Measurements from ENCODE around the gene FEZ2.

FEZ2 gene

GRCh38 chr2:36615222-36615621 is 17.3 kb upstream of the FEZ2 start:
- H3F3A ChIP-seq (ENCODE audit: insufficient read depth), result no peaks in the 10 kb centered on the region
- H3K4me3 ChIP-seq (ENCODE audit: insufficient read depth, low read length, poor library complexity, severe bottlenecking), result no peak overlapping the region
- H3K4me2 ChIP-seq (ENCODE audit: low read depth, low read length, poor library complexity, severe bottlenecking), result no peak overlapping the region
- H3K9me3 ChIP-seq (ENCODE audit: insufficient read depth, low read length), result no peaks in the 10 kb centered on the region
- no peaks in the 10 kb centered on the region for H3K9me2 ChIP-seq (replicated peaks; ENCODE audit: insufficient read depth, low read length)
- H3K36me3 ChIP-seq (ENCODE audit: low read length), result no peaks in the 10 kb centered on the region
- TF ChIP-seq EZH2phosphoT487 (conservative IDR thresholded peaks at IDR 0.05; ENCODE audit: low read length) (no peak), CTCF (IDR thresholded peaks at IDR 0.05; ENCODE audit: insufficient read depth, low read length, poor library complexity, severe bottlenecking) (no peak)
- H3K27me3 ChIP-seq (ENCODE audit: low read length), result no peaks in the 10 kb centered on the region
- H4K20me1 ChIP-seq (ENCODE audit: low read depth, low read length), result no peaks in the 10 kb centered on the region
- no peak overlapping the region for H3K27ac ChIP-seq (ENCODE audit: low read depth, low read length)
- no peaks in the 10 kb centered on the region for H3K79me2 ChIP-seq (ENCODE audit: insufficient read depth, low read length)
- no peak overlapping the region for H2AFZ ChIP-seq (ENCODE audit: low read depth, low read length, severe bottlenecking)
- no peak overlapping the region for H3K9ac ChIP-seq (ENCODE audit: low read length)

GRCh38 chr2:36613801-36614200 is 15.8 kb upstream of the FEZ2 start:
- H3K9me2 ChIP-seq (replicated peaks; ENCODE audit: insufficient read depth, low read length), result no peaks in the 10 kb centered on the region
- TF ChIP-seq EZH2phosphoT487 (conservative IDR thresholded peaks at IDR 0.05; ENCODE audit: low read length) (no peak), CTCF (IDR thresholded peaks at IDR 0.05; ENCODE audit: insufficient read depth, low read length, poor library complexity, severe bottlenecking) (no peak)
- H2AFZ ChIP-seq (ENCODE audit: low read depth, low read length, severe bottlenecking), result no peak overlapping the region
- H3K9me3 ChIP-seq (ENCODE audit: insufficient read depth, low read length), result no peaks in the 10 kb centered on the region
- H3K9ac ChIP-seq (ENCODE audit: low read length), result no peak overlapping the region
- H3K36me3 ChIP-seq (ENCODE audit: low read length), result no peaks in the 10 kb centered on the region
- H3F3A ChIP-seq (ENCODE audit: insufficient read depth), result no peaks in the 10 kb centered on the region
- H4K20me1 ChIP-seq (ENCODE audit: low read depth, low read length), result no peaks in the 10 kb centered on the region
- no peak overlapping the region for H3K27ac ChIP-seq (ENCODE audit: low read depth, low read length)
- H3K79me2 ChIP-seq (ENCODE audit: insufficient read depth, low read length), result no peaks in the 10 kb centered on the region
- H3K4me2 ChIP-seq (ENCODE audit: low read depth, low read length, poor library complexity, severe bottlenecking), result no peak overlapping the region
- H3K4me3 ChIP-seq (ENCODE audit: insufficient read depth, low read length, poor library complexity, severe bottlenecking), result no peak overlapping the region
- no peaks in the 10 kb centered on the region for H3K27me3 ChIP-seq (ENCODE audit: low read length)

GRCh38 chr2:36611316-36611990 is 13.5 kb upstream of the FEZ2 start:
- H3K27ac ChIP-seq (ENCODE audit: low read depth, low read length), result no peak overlapping the region
- H3K4me3 ChIP-seq (ENCODE audit: insufficient read depth, low read length, poor library complexity, severe bottlenecking), result no peak overlapping the region
- no peak overlapping the region for H3K4me2 ChIP-seq (ENCODE audit: low read depth, low read length, poor library complexity, severe bottlenecking)
- H3K27me3 ChIP-seq (ENCODE audit: low read length), result no peaks in the 10 kb centered on the region
- no peaks in the 10 kb centered on the region for H4K20me1 ChIP-seq (ENCODE audit: low read depth, low read length)
- no peaks in the 10 kb centered on the region for H3K9me2 ChIP-seq (replicated peaks; ENCODE audit: insufficient read depth, low read length)
- no peak for TF ChIP-seq EZH2phosphoT487 (conservative IDR thresholded peaks at IDR 0.05; ENCODE audit: low read length)
- H3F3A ChIP-seq (ENCODE audit: insufficient read depth), result no peaks in the 10 kb centered on the region
- no peak overlapping the region for H2AFZ ChIP-seq (ENCODE audit: low read depth, low read length, severe bottlenecking)
- H3K79me2 ChIP-seq (ENCODE audit: insufficient read depth, low read length), result no peaks in the 10 kb centered on the region
- no peak overlapping the region for H3K9ac ChIP-seq (ENCODE audit: low read length)
- H3K9me3 ChIP-seq (ENCODE audit: insufficient read depth, low read length), result no peaks in the 10 kb centered on the region
- H3K36me3 ChIP-seq (ENCODE audit: low read length), result no peaks in the 10 kb centered on the region

GRCh38 chr2:36609507-36609906 is 11.5 kb upstream of the FEZ2 start:
- Histone ChIP-seq H2AFZ (ENCODE audit: low read depth, low read length, severe bottlenecking) (no peak overlapping the region), H3K9me2 (replicated peaks; ENCODE audit: insufficient read depth, low read length) (no peaks in the 10 kb centered on the region), H3K4me3 (ENCODE audit: insufficient read depth, low read length, poor library complexity, severe bottlenecking) (no peak overlapping the region), H3K79me2 (ENCODE audit: insufficient read depth, low read length) (no peaks in the 10 kb centered on the region), H3K9me3 (ENCODE audit: insufficient read depth, low read length) (no peaks in the 10 kb centered on the region), H3K4me2 (ENCODE audit: low read depth, low read length, poor library complexity, severe bottlenecking) (no peak overlapping the region), H4K20me1 (ENCODE audit: low read depth, low read length) (no peaks in the 10 kb centered on the region), H3F3A (ENCODE audit: insufficient read depth) (no peaks in the 10 kb centered on the region), H3K36me3 (ENCODE audit: low read length) (no peaks in the 10 kb centered on the region), H3K9ac (ENCODE audit: low read length) (no peak overlapping the region), H3K27me3 (ENCODE audit: low read length) (no peaks in the 10 kb centered on the region), H3K27ac (ENCODE audit: low read depth, low read length) (no peak overlapping the region)
- TF ChIP-seq CTCF (IDR thresholded peaks at IDR 0.05; ENCODE audit: insufficient read depth, low read length, poor library complexity, severe bottlenecking) (no peak), EZH2phosphoT487 (conservative IDR thresholded peaks at IDR 0.05; ENCODE audit: low read length) (no peak)
